Measurements from ENCODE around the gene RHNO1.

DNA sequence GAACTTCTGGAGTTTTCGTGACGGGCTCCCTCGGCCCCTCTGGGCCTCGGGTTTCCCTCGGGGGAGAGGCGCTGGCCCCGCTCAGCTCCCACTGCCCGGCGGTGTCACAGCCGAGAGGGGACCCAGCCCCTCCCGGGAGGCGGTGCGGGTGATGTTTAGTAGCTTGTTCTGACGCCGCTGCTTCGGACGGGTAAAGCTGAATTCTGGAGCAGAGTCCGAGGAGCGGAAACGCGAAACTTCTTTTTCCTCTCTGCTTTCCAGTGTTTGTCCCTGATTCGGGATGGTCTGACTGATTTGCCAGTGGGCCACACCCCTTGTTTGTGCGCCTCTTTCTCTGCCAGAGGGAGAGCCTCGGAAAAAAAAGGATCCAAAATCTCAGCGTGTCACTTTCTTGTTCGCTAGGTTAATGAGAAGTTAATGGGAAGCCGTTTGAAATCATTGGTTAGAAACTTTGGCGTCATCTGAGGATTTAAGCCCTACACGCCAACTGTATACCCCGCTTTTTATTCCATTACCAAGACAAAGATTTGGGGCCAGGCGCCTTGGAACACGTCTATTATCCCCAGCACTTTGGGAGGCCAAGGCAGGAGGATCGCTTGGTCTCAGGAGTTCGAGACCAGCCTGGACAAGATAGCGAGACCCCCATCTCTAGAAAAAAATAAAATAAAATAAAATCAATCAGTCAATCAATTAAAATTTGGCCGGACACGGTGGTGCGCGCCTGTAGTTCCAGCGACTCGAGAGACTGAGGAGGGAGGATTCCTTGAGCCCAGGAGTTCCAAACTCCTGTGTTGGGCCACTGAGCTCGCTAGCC, 14.4 kb downstream of the RHNO1 start:
- TF ChIP-seq CTCF (tag by site-specific recombination; IDR thresholded peaks at IDR 0.05) (no peak), ZNF670 (tag by site-specific recombination; IDR thresholded peaks at IDR 0.05; ENCODE audit: low read depth) (no peak), PBX3 (CRISPR knock-in tag; IDR thresholded peaks at IDR 0.05) (no peak)

Data from HEK293 (cell line).